Psoas muscle (tissue), 8 donors: Measurements from ENCODE around the gene RNF6. TPM values are rescaled to one million over a fixed set of nuclear protein-coding genes. Genes with fewer than 3 reads are reported as not detected.

Experiments
- ATAC-seq, 4 donors: fragments of 200-7000 bp; cut with Tn5 transposase; one replicate each; pipeline ENCODE4 v1.9.1; 2020; ENCODE audit warnings: moderate library complexity in 3 of 4, mild to moderate bottlenecking in 2 of 4
- DNase-seq, 2 donors: peaks; one replicate each; pipeline ENCODE4 v3.0.0-alpha.2; 2020
- H3K27ac ChIP-seq: fragments of 200-600 bp; one replicate; pipeline ENCODE4 v1.8.0; 2022
- H3K27me3 ChIP-seq, 3 donors: fragments of 200-600 bp in 1 of 3; one replicate each; pipeline versions ENCODE4 v1.6.1 to v1.8.0; 2013 to 2022; ENCODE audit warnings: low read length in 2 of 3, mild to moderate bottlenecking in 2 of 3, moderate library complexity in 1 of 3; ENCODE audit not compliant: insufficient read depth in 3 of 3
- H3K36me3 ChIP-seq, 2 donors: fragments of 200-600 bp in 1 of 2; one replicate each; pipeline versions ENCODE4 v1.6.1 to v1.8.0; 2013 to 2022; ENCODE audit warnings: low read depth in 1 of 2, mild to moderate bottlenecking in 1 of 2, moderate library complexity in 1 of 2; ENCODE audit not compliant: insufficient read depth in 1 of 2
- H3K4me1 ChIP-seq: fragments of 200-600 bp; one replicate; pipeline ENCODE4 v1.8.0; 2022
- H3K4me3 ChIP-seq: fragments of 200-600 bp; one replicate; pipeline ENCODE4 v1.8.0; 2022; ENCODE audit warnings: mild to moderate bottlenecking
- H3K9me3 ChIP-seq: fragments of 200-600 bp; one replicate; pipeline ENCODE4 v1.8.0; 2022
- CTCF ChIP-seq: fragments of 200-600 bp; IDR thresholded peaks from one replicate; pipeline ENCODE4 v1.8.0; 2022; ENCODE audit warnings: antibody characterized with exemption
- WGBS, 3 donors: extraction: QIAGEN DNeasy Blood & Tissue Kit; methylation state at CpG; one replicate each; pipeline versions ENCODE4 v1.1.6 to v1.1.7; 2013; 5-methylcytosine and 5-hydroxymethylcytosine counted together
- intact Hi-C, 2 donors: fragments of 100-400 bp; cut with DNase I; formaldehyde crosslinking; loops; one replicate each; pipeline versions ENCODE4 v1.11.0 to v1.14.2; 2022
- polyA plus RNA-seq, 3 donors: library from polyadenylated mRNA; stranded (reverse); fragments of 200-250 nt; gene quantifications; one replicate each; pipeline ENCODE4 v1.2.3, GENCODE V29; 2013
- total RNA-seq, 4 donors: library from RNA; stranded (reverse); fragmentation: NEBNext Ultra II Directional in 2 of 4; extraction: Animal tissue kit (Norgen Biotek cat#: 25700) in 2 of 4; gene quantifications; one replicate each; pipeline versions ENCODE4 v1.2.1 to v1.2.4, GENCODE V29; 2021 to 2023
- donor health status: healthy with polysubstance abuse.
- donor health status: DM: no; HTN: no; CAD: no; lungs with moderate emphysema.
- donor health status: Bipolar disorder and iron deficiency.
- donor health status: healthy.
- donor health status: DM: yes; HTN: yes; CAD: no.
- donor health status: DM: no; HTN: no; CAD: no.
- donor health status: DM: no; HTN: no; CAD: no.
- donor health status: DM: yes; HTN: yes; CAD: no.

The RNF6 gene
- total and polyA plus RNA-seq, 7 donors, result 20.2 to 70.8 (median 45.6) TPM

DNA sequence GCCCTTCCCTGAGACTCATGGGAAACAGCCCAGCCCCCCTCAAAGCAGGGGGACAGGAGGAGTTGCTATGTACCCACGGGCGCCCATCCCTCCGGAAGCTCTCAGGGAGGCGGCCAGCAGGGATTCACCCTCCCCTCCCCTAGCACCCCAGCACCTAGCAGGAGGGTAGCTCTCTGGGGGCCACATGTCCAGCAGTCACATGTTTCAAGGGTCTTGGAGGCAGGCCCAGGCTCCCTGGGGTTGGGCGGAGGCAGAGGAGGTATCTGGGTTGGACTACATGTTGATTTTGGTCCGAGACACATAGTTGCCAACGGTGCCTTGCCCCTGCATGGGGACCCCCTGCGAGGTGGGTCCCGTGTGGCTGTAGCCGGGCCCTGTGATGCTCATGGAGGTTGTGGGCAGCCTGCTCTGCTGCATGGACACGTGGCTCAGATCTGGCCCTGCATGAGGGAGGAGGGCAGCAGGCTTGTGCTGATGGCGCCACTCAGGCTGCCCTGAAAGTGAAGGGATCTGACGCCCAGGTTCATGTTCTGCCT is 7.0 kb upstream of the RNF6 start:
- Histone ChIP-seq H3K4me1 (no peaks in the 10 kb centered on the region), H3K9me3 (no peaks in the 10 kb centered on the region), H3K27ac (no peak overlapping the region), H3K36me3 (no peaks in the 10 kb centered on the region), H3K4me3 (no peak overlapping the region), H3K27me3 (no peaks in the 10 kb centered on the region)
- no peak for TF ChIP-seq CTCF
- 85 to 94% (median 92%) methylated on average over 13 of the region's 13 CpGs for whole genome bisulfite sequencing, 3 donors
- no peak for DNase-seq
- ATAC-seq, result no peak
- intact Hi-C loops, result no loop called here

DNA sequence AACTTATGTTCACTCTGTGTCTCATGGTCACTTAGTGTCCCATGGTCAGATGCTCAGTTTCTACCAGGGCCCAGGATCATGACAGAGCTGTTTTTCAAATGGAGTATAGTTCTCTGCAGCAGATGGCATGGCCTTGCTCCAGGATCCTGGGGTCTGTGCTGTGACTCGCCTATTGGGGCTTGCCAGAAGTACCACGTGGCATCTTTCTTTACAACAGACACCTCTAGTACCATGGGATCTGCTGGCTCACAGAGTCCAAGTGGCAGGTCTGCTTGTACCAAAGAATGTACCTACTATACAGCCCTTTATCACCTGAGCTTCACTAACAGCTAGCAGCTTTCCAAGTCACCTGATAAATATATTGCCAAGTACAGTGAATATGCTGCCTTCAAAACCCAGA is 6.0 kb upstream of the RNF6 start:
- TF ChIP-seq CTCF, result no peak
- Histone ChIP-seq H3K36me3 (no peaks in the 10 kb centered on the region), H3K4me3 (no peak overlapping the region), H3K27me3 (no peaks in the 10 kb centered on the region), H3K4me1 (peaks cover under 1% of the 10 kb centered on the region), H3K9me3 (no peaks in the 10 kb centered on the region), H3K27ac (no peak overlapping the region)
- intact Hi-C loops, result no loop called here
- ATAC-seq, result no peak
- WGBS, 3 donors, result 53 to 73% (median 58%) methylated on average over 2 of the region's 2 CpGs
- no peak for DNase-seq

DNA sequence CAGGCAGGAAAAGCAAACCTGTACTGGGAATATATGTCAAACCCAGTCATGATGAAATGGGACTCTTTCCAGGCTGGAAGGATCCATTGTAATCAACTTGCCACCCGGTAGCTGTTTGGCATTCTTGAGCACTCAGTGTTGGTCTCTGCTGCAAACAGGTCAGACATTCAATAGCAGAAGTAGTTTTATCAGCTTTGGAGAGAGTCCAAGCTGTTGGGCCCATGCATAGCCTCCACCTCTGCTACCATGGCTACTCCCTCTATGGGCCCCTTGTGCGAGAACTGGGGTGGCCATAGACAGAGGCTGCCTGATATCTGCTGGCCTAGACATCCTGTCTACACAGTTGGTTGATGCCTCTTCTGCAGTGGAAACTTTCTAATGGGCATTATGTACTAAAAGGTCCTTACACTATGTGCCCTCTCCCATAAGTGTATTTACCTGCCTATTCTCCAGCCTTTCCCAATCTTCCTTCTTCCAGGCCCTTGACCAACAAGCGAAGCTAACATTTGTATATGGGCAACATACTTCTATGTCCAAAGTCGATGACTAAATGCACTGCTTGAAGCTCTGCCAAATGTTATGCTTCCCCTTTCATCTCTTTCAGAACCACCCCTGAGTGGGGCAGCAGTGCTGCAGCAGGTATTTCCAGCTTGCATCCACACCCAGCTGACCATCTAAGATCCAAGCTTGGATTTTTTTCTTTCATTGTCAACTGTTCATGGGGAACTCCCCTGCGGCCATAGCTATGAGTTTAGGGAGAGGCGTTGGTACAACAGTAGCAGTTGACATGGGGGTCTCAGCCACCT is 5.3 kb upstream of the RNF6 start:
- TF ChIP-seq CTCF, result no peak
- H3K4me1 ChIP-seq, result peaks cover 6% of the 10 kb centered on the region

GRCh38 chr13:26225896-26226617 is 3.9 kb upstream of the RNF6 start:
- WGBS, 3 donors, result 44 to 51% (median 47%) methylated on average over 7 of the region's 7 CpGs
- intact Hi-C loops, result no loop called here
- no peak for ATAC-seq
- no peak for TF ChIP-seq CTCF
- Histone ChIP-seq H3K4me3 (no peak overlapping the region), H3K27ac (no peak overlapping the region), H3K4me1 (peaks cover 6% of the 10 kb centered on the region), H3K36me3 (no peaks in the 10 kb centered on the region), H3K27me3 (no peaks in the 10 kb centered on the region), H3K9me3 (no peaks in the 10 kb centered on the region)
- no peak for DNase-seq

More for the DNA sequence above, 5.3 kb upstream of the RNF6 start:
- H3K27me3 ChIP-seq, result no peaks in the 10 kb centered on the region
- intact Hi-C loops, result no loop called here
- no peaks in the 10 kb centered on the region for H3K36me3 ChIP-seq
- 81 to 86% (median 85%) methylated on average over 6 of the region's 6 CpGs for WGBS, 3 donors
- H3K4me3 ChIP-seq, result no peak overlapping the region
- no peak overlapping the region for H3K27ac ChIP-seq
- ATAC-seq, result no peak
- no peak for DNase-seq
- H3K9me3 ChIP-seq, result no peaks in the 10 kb centered on the region
